NCI-H345 treated with DMSO at 0.1 percent for 48 hours (cell line): Measurements from ENCODE around the gene NFX1.

Experiments
- DNase-seq: peaks from one replicate; lab custom pipeline; 2025; ENCODE audit not compliant: unreplicated experiment; lab: John Stamatoyannopoulos, UW

Gene NFX1

GRCh38 chr9:33290247-33291030 is at the start of gene NFX1:
Gene NFX1 (plus strand): TSS chr9:33290516. CDS start chr9:33290573, 57 bp downstream.
- DNase-seq: peak; percentile 91

- no peak for DNase-seq
Measured at GRCh38 chr9:33241298-33241697, 49.0 kb upstream of the NFX1 start.

GRCh38 chr9:33242609-33243134 is 47.6 kb upstream of the NFX1 start:
- no peak for DNase-seq

- no peak for DNase-seq
Measured at GRCh38 chr9:33244137-33244784, 46.1 kb upstream of the NFX1 start.

- DNase-seq: no peak
Measured at GRCh38 chr9:33245341-33245740, 45.0 kb upstream of the NFX1 start.

- DNase-seq: no peak
Measured at GRCh38 chr9:33246269-33246860, 44.0 kb upstream of the NFX1 start.

GRCh38 chr9:33248606-33249005 is 41.7 kb upstream of the NFX1 start:
- no peak for DNase-seq

- no peak for DNase-seq
Measured at GRCh38 chr9:33249087-33249658, 41.1 kb upstream of the NFX1 start.

GRCh38 chr9:33249983-33250382 is 40.3 kb upstream of the NFX1 start:
- no peak for DNase-seq

GRCh38 chr9:33250458-33250995 is 39.8 kb upstream of the NFX1 start:
- DNase-seq: no peak

- DNase-seq: no peak
Measured at GRCh38 chr9:33254211-33254610, 36.1 kb upstream of the NFX1 start.

GRCh38 chr9:33255014-33255413 is 35.3 kb upstream of the NFX1 start:
- DNase-seq: no peak

GRCh38 chr9:33255471-33255870 is 34.8 kb upstream of the NFX1 start:
- no peak for DNase-seq

GRCh38 chr9:33256236-33256635 is 34.1 kb upstream of the NFX1 start:
- DNase-seq: no peak

- DNase-seq: no peak
Measured at GRCh38 chr9:33257276-33257675, 33.0 kb upstream of the NFX1 start.

- no peak for DNase-seq
Measured at GRCh38 chr9:33260372-33260771, 29.9 kb upstream of the NFX1 start.

- peak; percentile 2 for DNase-seq
Measured at GRCh38 chr9:33263131-33264002, 26.9 kb upstream of the NFX1 start.

- DNase-seq: no peak
Measured at GRCh38 chr9:33264003-33264472, 26.3 kb upstream of the NFX1 start.

GRCh38 chr9:33264473-33265177 is 25.7 kb upstream of the NFX1 start, which contains the start of the genes BAG1 and CHMP5:
Gene BAG1 (minus strand): TSS chr9:33264708.
Gene CHMP5 (plus strand): TSS chr9:33265049. CDS start chr9:33265079, 30 bp downstream.
- DNase-seq: peak; percentile 98
